OCI-LY3 (cell line): ENCODE data around the gene HYAL4.

Source experiments
- H2AFZ ChIP-seq: fragments of 200-600, 300-600 bp; shearing (Covaris generic); 2 replicates; pipeline ENCODE4 v1.6.0; 2014; ENCODE audit warnings: antibody characterized with exemption, low read depth, low read length
- H3K27ac ChIP-seq: fragments of 200-600, 300-600 bp; sonication (generic); 2 replicates; pipeline ENCODE4 v1.5.1; 2014; ENCODE audit warnings: mild to moderate bottlenecking, low read length, moderate library complexity, mixed read lengths
- H3K27me3 ChIP-seq: fragments of 200-600, 300-600 bp; sonication (generic); 2 replicates; pipeline ENCODE4 v1.6.1; 2014; ENCODE audit warnings: low read depth, low read length, mixed read lengths
- H3K36me3 ChIP-seq: fragments of 200-600, 300-600 bp; sonication (generic); replicated peaks from 2 replicates; pipeline ENCODE3; 2014; ENCODE audit warnings: low read depth, low read length, mixed read lengths
- H3K4me1 ChIP-seq: fragments of 300-600, 200-600 bp; sonication (generic); 2 replicates; pipeline ENCODE4 v1.6.1; 2014; ENCODE audit warnings: low read length, mixed read lengths
- H3K4me2 ChIP-seq: fragments of 200-600, 300-600 bp; sonication (generic); 2 replicates; pipeline ENCODE4 v1.6.1; 2014; ENCODE audit warnings: low read length, mixed read lengths
- H3K4me3 ChIP-seq: fragments of 300-600, 200-600 bp; sonication (generic); 2 replicates; pipeline ENCODE4 v1.5.1; 2014; ENCODE audit warnings: antibody characterized with exemption, mild to moderate bottlenecking, low read length, moderate library complexity
- H3K79me2 ChIP-seq: fragments of 300-600, 200-600 bp; shearing (Covaris generic); 2 replicates; pipeline ENCODE4 v1.6.1; 2014; ENCODE audit warnings: mild to moderate bottlenecking, low read length, mixed read lengths
- H3K9ac ChIP-seq: fragments of 300-600, 200-600 bp; shearing (Covaris generic); 2 replicates; pipeline ENCODE4 v1.6.0; 2014; ENCODE audit warnings: mild to moderate bottlenecking, low read length, moderate library complexity
- H3K9me3 ChIP-seq: fragments of 200-600, 300-600 bp; shearing (Covaris generic); 2 replicates; pipeline ENCODE4 v1.6.1; 2014; ENCODE audit warnings: low read length, mixed read lengths; ENCODE audit not compliant: insufficient read depth
- H4K20me1 ChIP-seq: fragments of 200-600, 300-600 bp; sonication (generic); 2 replicates; pipeline ENCODE4 v1.6.1; 2016; ENCODE audit warnings: low read length, mixed read lengths; ENCODE audit not compliant: insufficient read depth
- CTCF ChIP-seq: fragments of 200-600, 300-600 bp; sonication (generic); IDR thresholded peaks from 2 replicates; pipeline ENCODE4 v1.5.1; 2014; ENCODE audit warnings: antibody characterized with exemption, low read length, low read depth
- EZH2phosphoT487 ChIP-seq: fragments of 200-600 bp; shearing (Covaris generic); IDR thresholded peaks from 2 replicates; pipeline ENCODE4 v1.6.1; 2018; ENCODE audit warnings: antibody characterized with exemption, mixed run types, low read depth

Gene HYAL4

GRCh38 chr7:123864966-123865365 is 20.0 kb downstream of the HYAL4 start:
- TF ChIP-seq EZH2phosphoT487 (no peak), CTCF (no peak)
- H3K4me3 ChIP-seq: no peak overlapping the region
- H3K79me2 ChIP-seq: no peaks in the 10 kb centered on the region
- H3K4me2 ChIP-seq: no peak overlapping the region
- H3K27me3 ChIP-seq: no peaks in the 10 kb centered on the region
- no peak overlapping the region for H3K9ac ChIP-seq
- no peaks in the 10 kb centered on the region for H4K20me1 ChIP-seq
- no peaks in the 10 kb centered on the region for H3K9me3 ChIP-seq
- no peak overlapping the region for H2AFZ ChIP-seq
- H3K27ac ChIP-seq: no peak overlapping the region
- H3K4me1 ChIP-seq: peaks cover 14% of the 10 kb centered on the region
- no peaks in the 10 kb centered on the region for H3K36me3 ChIP-seq

GRCh38 chr7:123865517-123866117 is 20.6 kb downstream of the HYAL4 start:
- Histone ChIP-seq H3K4me1 (peaks cover 14% of the 10 kb centered on the region), H3K4me2 (no peak overlapping the region), H3K79me2 (no peaks in the 10 kb centered on the region), H3K9me3 (no peaks in the 10 kb centered on the region), H3K27ac (no peak overlapping the region), H3K4me3 (no peak overlapping the region), H3K36me3 (no peaks in the 10 kb centered on the region), H4K20me1 (no peaks in the 10 kb centered on the region), H3K27me3 (no peaks in the 10 kb centered on the region), H3K9ac (no peak overlapping the region), H2AFZ (no peak overlapping the region; the same call in 1 of the 2 replicates)
- TF ChIP-seq EZH2phosphoT487 (no peak), CTCF (peak; percentile 77)

GRCh38 chr7:123867225-123867624 is 22.3 kb downstream of the HYAL4 start:
- no peak overlapping the region for H3K4me2 ChIP-seq

More at GRCh38 chr7:123867225-123867624, 22.3 kb downstream of the HYAL4 start:
- peaks cover 14% of the 10 kb centered on the region for H3K4me1 ChIP-seq
- no peaks in the 10 kb centered on the region for H4K20me1 ChIP-seq
- no peak overlapping the region for H3K27ac ChIP-seq
- no peaks in the 10 kb centered on the region for H3K36me3 ChIP-seq
- H3K9me3 ChIP-seq: no peaks in the 10 kb centered on the region
- no peak overlapping the region for H3K9ac ChIP-seq
- TF ChIP-seq CTCF: no peak
- no peak for TF ChIP-seq EZH2phosphoT487
- H2AFZ ChIP-seq: no peak overlapping the region
- H3K27me3 ChIP-seq: no peaks in the 10 kb centered on the region
- no peaks in the 10 kb centered on the region for H3K79me2 ChIP-seq
- H3K4me3 ChIP-seq: no peak overlapping the region
